ENCODE measurements around the gene MAMSTR. TPM values are rescaled to one million over a fixed set of nuclear protein-coding genes. Genes with fewer than 3 reads are reported as not detected.

MAMSTR gene
- total RNA-seq, 5 donors from 2014 or later (not counting 1 experiment from before 2014, with no cell fraction given): 0.56 to 2.4 (median 1.6) TPM

DNA sequence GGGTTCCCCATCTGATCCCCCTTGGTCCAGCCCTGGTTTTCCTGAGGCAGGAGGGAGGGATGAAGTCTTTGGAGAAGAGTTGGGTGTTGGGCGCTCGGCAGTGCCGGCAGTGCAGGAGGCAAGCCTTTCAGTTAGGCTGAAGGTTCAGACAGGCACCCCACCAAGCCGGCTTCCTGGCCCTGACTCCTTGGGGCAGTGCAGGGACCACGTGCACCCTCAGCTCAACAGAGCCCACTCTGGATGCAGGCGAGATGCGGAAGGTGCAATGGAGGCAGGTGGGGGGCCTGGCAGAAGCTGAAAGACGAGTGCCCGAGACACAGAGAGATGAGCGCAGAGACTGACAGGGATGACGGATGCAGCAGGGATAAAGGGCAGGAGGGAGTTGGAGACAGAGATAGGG is 11.1 kb downstream of the MAMSTR start:
- Mint-ChIP-seq H3K36me3 (peaks cover 23% of the 10 kb centered on the region), H3K27me3 (no peaks in the 10 kb centered on the region), H3K9me3 (no peaks in the 10 kb centered on the region), H3K27ac (no peak overlapping the region), H3K4me3 (no peak overlapping the region), H3K4me1 (peaks cover 7 to 16% (median 8%) of the 10 kb centered on the region in 3 donors)
- peaks cover 0 to 6% of the 10 kb centered on the region in 2 donors for H3K36me3 ChIP-seq (ENCODE audit: control insufficient read depth in 2 of 2, extremely low read depth in 1 of 2, insufficient read depth in 1 of 2, low read length in 1 of 2)
- H3K9me3 ChIP-seq: no peaks in the 10 kb centered on the region
- no peak for DNase-seq
- H3K4me3 ChIP-seq (ENCODE audit: control insufficient read depth in 1 of 2, extremely low read depth in 1 of 2, low read length in 1 of 2): no peak overlapping the region
- peaks cover 0 to 9% of the 10 kb centered on the region in 2 experiments for H3K4me1 ChIP-seq (ENCODE audit: control insufficient read depth in 1 of 2, extremely low read depth in 1 of 2, insufficient read depth in 2 of 2, low read length in 2 of 2)
- ChIA-PET CTCF (no interaction called here), POLR2A (no interaction called here)
- no peaks in the 10 kb centered on the region for H3K27me3 ChIP-seq (replicated peaks in 1 of 2; ENCODE audit: control insufficient read depth in 2 of 2, extremely low read depth in 1 of 2, insufficient read depth in 2 of 2, low read length in 1 of 2)
- 96% methylated on average over 11 of the region's 11 CpGs for WGBS (ENCODE audit: insufficient coverage)
- H3K27ac ChIP-seq (ENCODE audit: low read length): no peak overlapping the region
- no peak for ATAC-seq (replicated peaks in 1 of 4)

DNA sequence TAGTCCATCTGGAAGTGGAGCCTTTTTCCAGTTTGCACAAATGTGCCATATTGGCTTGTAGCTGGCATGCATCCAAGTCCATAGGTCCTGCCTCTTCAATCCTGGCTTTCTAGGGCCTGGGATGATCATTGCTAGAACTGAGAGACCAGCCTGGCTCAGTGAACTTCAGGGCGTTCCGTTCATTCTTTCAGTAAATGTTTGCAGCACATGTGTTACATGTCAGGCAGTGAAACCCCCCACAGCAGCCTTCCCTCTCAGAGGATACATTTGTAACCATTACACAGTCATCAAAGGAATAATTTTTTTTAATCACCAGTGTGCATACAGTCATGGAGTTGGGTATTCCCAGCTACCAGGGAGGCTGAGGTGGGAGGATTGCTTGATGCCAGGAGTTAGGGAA is 14.1 kb downstream of the MAMSTR start:
- no peak overlapping the region for H3K4me3 ChIP-seq (ENCODE audit: control insufficient read depth in 1 of 2, extremely low read depth in 1 of 2, low read length in 1 of 2)
- ATAC-seq (replicated peaks in 1 of 4): no peak
- no peak overlapping the region for H3K4me3 Mint-ChIP-seq
- peaks cover 38% of the 10 kb centered on the region for H3K36me3 Mint-ChIP-seq
- no peaks in the 10 kb centered on the region for H3K9me3 ChIP-seq
- H3K9me3 Mint-ChIP-seq: no peaks in the 10 kb centered on the region
- peaks cover 3 to 6% of the 10 kb centered on the region in 2 donors for H3K36me3 ChIP-seq (ENCODE audit: control insufficient read depth in 2 of 2, extremely low read depth in 1 of 2, insufficient read depth in 1 of 2, low read length in 1 of 2)
- H3K27ac Mint-ChIP-seq: no peak overlapping the region
- CTCF ChIA-PET: no interaction called here
- POLR2A ChIA-PET: no interaction called here
- H3K4me1 ChIP-seq (ENCODE audit: control insufficient read depth in 1 of 2, extremely low read depth in 1 of 2, insufficient read depth in 2 of 2, low read length in 2 of 2): no peaks in the 10 kb centered on the region
- H3K4me1 Mint-ChIP-seq: peaks cover 0 to 7% (median 0%) of the 10 kb centered on the region in 3 donors
- no peak overlapping the region for H3K27ac ChIP-seq (ENCODE audit: low read length)
- peaks cover 0 to 4% of the 10 kb centered on the region in 2 experiments for H3K27me3 ChIP-seq (replicated peaks in 1 of 2; ENCODE audit: control insufficient read depth in 2 of 2, extremely low read depth in 1 of 2, insufficient read depth in 2 of 2, low read length in 1 of 2)
- no peak for DNase-seq
- no peaks in the 10 kb centered on the region for H3K27me3 Mint-ChIP-seq
- WGBS (ENCODE audit: insufficient coverage): no CpG with 5 or more reads among the region's 2 CpGs

DNA sequence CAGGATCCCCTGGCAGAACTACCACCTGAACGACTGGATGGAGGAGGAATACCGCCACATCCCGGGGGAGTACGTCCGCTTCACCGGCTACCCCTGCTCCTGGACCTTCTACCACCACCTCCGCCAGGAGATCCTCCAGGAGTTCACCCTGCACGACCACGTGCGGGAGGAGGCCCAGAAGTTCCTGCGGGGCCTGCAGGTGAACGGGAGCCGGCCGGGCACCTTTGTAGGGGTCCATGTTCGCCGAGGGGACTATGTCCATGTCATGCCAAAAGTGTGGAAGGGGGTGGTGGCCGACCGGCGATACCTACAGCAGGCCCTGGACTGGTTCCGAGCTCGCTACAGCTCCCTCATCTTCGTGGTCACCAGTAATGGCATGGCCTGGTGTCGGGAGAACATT is 16.2 kb downstream of the MAMSTR start:
- peaks cover 0 to 7% of the 10 kb centered on the region in 2 experiments for H3K27me3 ChIP-seq (replicated peaks in 1 of 2; ENCODE audit: control insufficient read depth in 2 of 2, extremely low read depth in 1 of 2, insufficient read depth in 2 of 2, low read length in 1 of 2)
- H3K4me1 Mint-ChIP-seq: peaks cover 0 to 5% (median 0%) of the 10 kb centered on the region in 3 donors
- H3K36me3 Mint-ChIP-seq: peaks cover 42% of the 10 kb centered on the region
- peaks cover 3 to 6% of the 10 kb centered on the region in 2 donors for H3K36me3 ChIP-seq (ENCODE audit: control insufficient read depth in 2 of 2, extremely low read depth in 1 of 2, insufficient read depth in 1 of 2, low read length in 1 of 2)
- H3K9me3 Mint-ChIP-seq: no peaks in the 10 kb centered on the region
- no peak overlapping the region for H3K4me3 Mint-ChIP-seq
- ChIA-PET POLR2A (no interaction called here), CTCF (no interaction called here)
- no peak overlapping the region for H3K27ac Mint-ChIP-seq
- H3K27me3 Mint-ChIP-seq: peaks cover 0 to 3% of the 10 kb centered on the region in 2 donors
- no peaks in the 10 kb centered on the region for H3K9me3 ChIP-seq
- WGBS (ENCODE audit: insufficient coverage): 96% methylated on average over 11 of the region's 23 CpGs
- no peak overlapping the region for H3K27ac ChIP-seq (ENCODE audit: low read length)
- DNase-seq: no peak
- no peak for ATAC-seq (replicated peaks in 1 of 4)
- H3K4me3 ChIP-seq (ENCODE audit: control insufficient read depth in 1 of 2, extremely low read depth in 1 of 2, low read length in 1 of 2): no peak overlapping the region
- H3K4me1 ChIP-seq (ENCODE audit: control insufficient read depth in 1 of 2, extremely low read depth in 1 of 2, insufficient read depth in 2 of 2, low read length in 2 of 2): no peaks in the 10 kb centered on the region

DNA sequence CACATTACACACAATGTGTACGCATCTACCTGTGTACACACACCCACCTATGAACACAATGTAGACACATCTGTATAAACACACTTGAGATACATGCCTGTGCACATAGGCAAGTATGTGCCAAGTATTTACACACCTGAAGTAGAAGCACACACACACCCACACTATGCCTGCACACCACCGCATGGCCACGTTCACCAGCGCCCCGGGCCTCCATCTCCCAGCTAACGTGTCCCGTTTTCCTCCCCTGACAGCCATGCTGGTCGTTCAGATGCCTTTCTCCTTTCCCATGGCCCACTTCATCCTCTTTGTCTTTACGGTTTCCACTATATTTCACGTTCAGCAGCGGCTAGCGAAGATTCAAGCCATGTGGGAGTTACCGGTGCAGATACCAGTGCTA is 16.8 kb downstream of the MAMSTR start:
- H3K4me3 Mint-ChIP-seq: no peak overlapping the region
- peaks cover 42% of the 10 kb centered on the region for H3K36me3 Mint-ChIP-seq
- WGBS (ENCODE audit: insufficient coverage): 95% methylated on average over 12 of the region's 13 CpGs
- H3K27ac Mint-ChIP-seq: no peak overlapping the region
- H3K9me3 ChIP-seq: no peaks in the 10 kb centered on the region
- peaks cover 0 to 13% of the 10 kb centered on the region in 2 experiments for H3K27me3 ChIP-seq (replicated peaks in 1 of 2; ENCODE audit: control insufficient read depth in 2 of 2, extremely low read depth in 1 of 2, insufficient read depth in 2 of 2, low read length in 1 of 2)
- no peak for DNase-seq
- peaks cover 0 to 3% (median 0%) of the 10 kb centered on the region in 3 donors for H3K4me1 Mint-ChIP-seq
- H3K4me3 ChIP-seq (ENCODE audit: control insufficient read depth in 1 of 2, extremely low read depth in 1 of 2, low read length in 1 of 2): no peak overlapping the region
- H3K27me3 Mint-ChIP-seq: peaks cover 0 to 6% of the 10 kb centered on the region in 2 donors
- ChIA-PET POLR2A (no interaction called here), CTCF (no interaction called here)
- no peak overlapping the region for H3K27ac ChIP-seq (ENCODE audit: low read length)
- H3K9me3 Mint-ChIP-seq: no peaks in the 10 kb centered on the region
- peaks cover 3 to 6% of the 10 kb centered on the region in 2 donors for H3K36me3 ChIP-seq (ENCODE audit: control insufficient read depth in 2 of 2, extremely low read depth in 1 of 2, insufficient read depth in 1 of 2, low read length in 1 of 2)
- H3K4me1 ChIP-seq (ENCODE audit: control insufficient read depth in 1 of 2, extremely low read depth in 1 of 2, insufficient read depth in 2 of 2, low read length in 2 of 2): no peaks in the 10 kb centered on the region
- ATAC-seq (replicated peaks in 1 of 4): no peak

- WGBS (ENCODE audit: insufficient coverage): no CpG with 5 or more reads among the region's 4 CpGs
- ATAC-seq (replicated peaks in 1 of 4): no peak
- H3K4me3 ChIP-seq (ENCODE audit: control insufficient read depth in 1 of 2, extremely low read depth in 1 of 2, low read length in 1 of 2): no peak overlapping the region
- H3K27ac ChIP-seq (ENCODE audit: low read length): no peak overlapping the region
- Mint-ChIP-seq H3K4me3 (peak overlapping the region in 1 of 3 donors; percentile 26), H3K9me3 (no peaks in the 10 kb centered on the region), H3K27ac (no peak overlapping the region), H3K36me3 (peaks cover 21% of the 10 kb centered on the region), H3K27me3 (peaks cover 3 to 17% of the 10 kb centered on the region in 2 donors), H3K4me1 (peaks cover 12 to 13% (median 13%) of the 10 kb centered on the region in 3 donors)
- H3K36me3 ChIP-seq (ENCODE audit: control insufficient read depth in 2 of 2, extremely low read depth in 1 of 2, insufficient read depth in 1 of 2, low read length in 1 of 2): peaks cover 0 to 3% of the 10 kb centered on the region in 2 donors
- no peak for DNase-seq
- H3K9me3 ChIP-seq: no peaks in the 10 kb centered on the region
- ChIA-PET CTCF (no interaction called here), POLR2A (interaction anchor here (0.6 to 0.7 kb wide), 2 partner anchors 16 to 58 kb away, joined by 6 to 8 read pairs; no protein-coding TSS in a partner anchor)
- H3K27me3 ChIP-seq (replicated peaks in 1 of 2; ENCODE audit: control insufficient read depth in 2 of 2, extremely low read depth in 1 of 2, insufficient read depth in 2 of 2, low read length in 1 of 2): peaks cover 0 to 36% of the 10 kb centered on the region in 2 experiments
- H3K4me1 ChIP-seq (ENCODE audit: control insufficient read depth in 1 of 2, extremely low read depth in 1 of 2, insufficient read depth in 2 of 2, low read length in 2 of 2): peaks cover 0 to 11% of the 10 kb centered on the region in 2 experiments
Measured at GRCh38 chr19:48698046-48698445, 21.5 kb downstream of the MAMSTR start.

- H3K4me3 Mint-ChIP-seq: peak overlapping the region; percentile 53 to 68 (median 60)
- 10% methylated on average over 29 of the region's 34 CpGs for WGBS (ENCODE audit: insufficient coverage)
- Histone ChIP-seq H3K27ac (ENCODE audit: low read length) (no peak overlapping the region), H3K36me3 (ENCODE audit: control insufficient read depth in 2 of 2, extremely low read depth in 1 of 2, insufficient read depth in 1 of 2, low read length in 1 of 2) (peaks cover 0 to 2% of the 10 kb centered on the region in 2 donors), H3K27me3 (replicated peaks in 1 of 2; ENCODE audit: control insufficient read depth in 2 of 2, extremely low read depth in 1 of 2, insufficient read depth in 2 of 2, low read length in 1 of 2) (peaks cover 0 to 35% of the 10 kb centered on the region in 2 experiments), H3K4me3 (ENCODE audit: control insufficient read depth in 1 of 2, extremely low read depth in 1 of 2, low read length in 1 of 2) (peak overlapping the region in 1 of 2 donors; percentile 44), H3K4me1 (ENCODE audit: control insufficient read depth in 1 of 2, extremely low read depth in 1 of 2, insufficient read depth in 2 of 2, low read length in 2 of 2) (peaks cover 0 to 11% of the 10 kb centered on the region in 2 experiments), H3K9me3 (no peaks in the 10 kb centered on the region)
- H3K27ac Mint-ChIP-seq: peak overlapping the region in 1 of 2 donors; percentile 65
- CTCF ChIA-PET: interaction anchor here (0.6 to 0.7 kb wide), 2 partner anchors 46 to 322 kb away, joined by 3 read pairs; no protein-coding TSS in a partner anchor
- DNase-seq (peak in 3 of 35 experiments; percentile 22 to 31 (median 23)), ATAC-seq (replicated peaks in 1 of 4) (peak; percentile 76 to 83 (median 82))
- peaks cover 12% of the 10 kb centered on the region for H3K36me3 Mint-ChIP-seq
- peaks cover 3 to 17% of the 10 kb centered on the region in 2 donors for H3K27me3 Mint-ChIP-seq
- H3K9me3 Mint-ChIP-seq: no peaks in the 10 kb centered on the region
- POLR2A ChIA-PET: no interaction called here
- peaks cover 12 to 13% (median 13%) of the 10 kb centered on the region in 3 donors for H3K4me1 Mint-ChIP-seq
Measured at GRCh38 chr19:48696353-48697010, 23.0 kb downstream of the MAMSTR start.
